Right lobe of liver (tissue), 4 donors: ENCODE data around the gene MCTP1.

Source experiments
- POLR2A ChIP-seq: fragments of 450-650 bp; IDR thresholded peaks from one replicate; pipeline ENCODE4 v1.6.1; 2017; ENCODE audit warnings: antibody characterized with exemption, mild to moderate bottlenecking
- TF ChIP-seq, protein P1 (sequence below), 4 donors: fragments of 200-600 bp in 3 of 4; fragments of 450-650 bp in 1 of 4; IDR thresholded peaks; one replicate each; pipeline versions ENCODE4 v1.5.1 to v1.8.0; 2016 to 2022; ENCODE audit warnings: antibody characterized with exemption in 4 of 4, mild to moderate bottlenecking in 2 of 4
- donor health status: DM: no; HTN: no; CAD: no.
- donor health status: DM: no; HTN: no; CAD: no.
- donor health status: DM: no; HTN: yes; CAD: no.

GRCh38 chr5:95252801-95253200 lies 32.1 kb downstream of the MCTP1 start:
- TF ChIP-seq, protein P1, sequence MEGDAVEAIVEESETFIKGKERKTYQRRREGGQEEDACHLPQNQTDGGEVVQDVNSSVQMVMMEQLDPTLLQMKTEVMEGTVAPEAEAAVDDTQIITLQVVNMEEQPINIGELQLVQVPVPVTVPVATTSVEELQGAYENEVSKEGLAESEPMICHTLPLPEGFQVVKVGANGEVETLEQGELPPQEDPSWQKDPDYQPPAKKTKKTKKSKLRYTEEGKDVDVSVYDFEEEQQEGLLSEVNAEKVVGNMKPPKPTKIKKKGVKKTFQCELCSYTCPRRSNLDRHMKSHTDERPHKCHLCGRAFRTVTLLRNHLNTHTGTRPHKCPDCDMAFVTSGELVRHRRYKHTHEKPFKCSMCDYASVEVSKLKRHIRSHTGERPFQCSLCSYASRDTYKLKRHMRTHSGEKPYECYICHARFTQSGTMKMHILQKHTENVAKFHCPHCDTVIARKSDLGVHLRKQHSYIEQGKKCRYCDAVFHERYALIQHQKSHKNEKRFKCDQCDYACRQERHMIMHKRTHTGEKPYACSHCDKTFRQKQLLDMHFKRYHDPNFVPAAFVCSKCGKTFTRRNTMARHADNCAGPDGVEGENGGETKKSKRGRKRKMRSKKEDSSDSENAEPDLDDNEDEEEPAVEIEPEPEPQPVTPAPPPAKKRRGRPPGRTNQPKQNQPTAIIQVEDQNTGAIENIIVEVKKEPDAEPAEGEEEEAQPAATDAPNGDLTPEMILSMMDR (IDR thresholded peaks at IDR 0.05): no peak
- TF ChIP-seq POLR2A: no peak
